H1 (cell line): ENCODE measurements around the gene FGR. TPM values are rescaled to one million over a fixed set of nuclear protein-coding genes. Genes with fewer than 3 reads are reported as not detected.
A peak's percentile ranks its signal among the peaks of the same experiment; 100 is the strongest.

ENCODE experiments used
- CTCF ChIA-PET: fragments of 300-600 bp; sonication (Branson Sonifier 250); formaldehyde crosslinking; loops from one replicate; lab custom pipeline; 2021; ENCODE audit not compliant: partially characterized antibody; lab: Charles Lee
- POLR2A ChIA-PET: fragments of 300-600 bp; sonication (Branson Sonifier 250); formaldehyde crosslinking; loops from one replicate; lab custom pipeline; 2021; ENCODE audit warnings: inconsistent platforms; ENCODE audit not compliant: partially characterized antibody; lab: Charles Lee
- DNase-seq, 2 experiments: peaks; one replicate each; pipeline versions ENCODE4 v3.0.0 to v3.0.0-alpha.2; 2010 to 2022; ENCODE audit warnings: low spot score in 2 of 2, low read depth in 1 of 2, mixed read lengths in 1 of 2
- FAIRE-seq: peaks from 2 replicates; lab custom pipeline; 2011; peaks lifted over from hg19 to GRCh38; lab: Jason Lieb, UNC
- H2AFZ ChIP-seq: 2 replicates; pipeline ENCODE4 v1.8.1; 2012; ENCODE audit warnings: low read length, inconsistent platforms
- H2AK5ac ChIP-seq: 2 replicates; pipeline ENCODE4 v1.6.1; 2013; ENCODE audit warnings: low read depth, low read length
- H2BK120ac ChIP-seq: replicated peaks from 2 replicates; pipeline ENCODE3; 2013; ENCODE audit warnings: low read depth, low read length, inconsistent platforms
- H2BK12ac ChIP-seq: 2 replicates; pipeline ENCODE4 v1.6.1; 2013; ENCODE audit warnings: low read depth, low read length
- H2BK15ac ChIP-seq: 2 replicates; pipeline ENCODE4 v1.6.1; 2013; ENCODE audit warnings: low read length
- H2BK20ac ChIP-seq: 2 replicates; pipeline ENCODE4 v1.6.1; 2013; ENCODE audit warnings: low read length
- H2BK5ac ChIP-seq: 2 replicates; pipeline ENCODE4 v1.6.1; 2013; ENCODE audit warnings: low read depth, low read length
- H3K14ac ChIP-seq: 2 replicates; pipeline ENCODE4 v1.6.1; 2013; ENCODE audit warnings: inconsistent platforms; ENCODE audit not compliant: insufficient read length
- H3K18ac ChIP-seq: 2 replicates; pipeline ENCODE4 v1.6.1; 2013; ENCODE audit warnings: low read length; ENCODE audit errors: extremely low read depth
- H3K23ac ChIP-seq: 2 replicates; pipeline ENCODE4 v1.6.1; 2013; ENCODE audit warnings: inconsistent platforms; ENCODE audit not compliant: insufficient read length
- H3K23me2 ChIP-seq: 2 replicates; pipeline ENCODE4 v1.6.1; 2013; ENCODE audit warnings: low read depth, low read length
- H3K27ac ChIP-seq: 2 replicates; pipeline ENCODE4 v1.6.1; 2011; ENCODE audit warnings: low read depth, low read length, inconsistent platforms
- H3K27me3 ChIP-seq, 4 experiments: replicated peaks in 1 of 4; 1 replicate in 1 of 4; 2 replicates in 3 of 4; pipeline versions ENCODE4 v1.6.1 to v1.8.1; 2011 to 2013; ENCODE audit warnings: low read length in 3 of 4, mild to moderate bottlenecking in 3 of 4, inconsistent platforms in 2 of 4, mixed read lengths in 2 of 4, moderate library complexity in 1 of 4; ENCODE audit not compliant: control insufficient read depth in 3 of 4, insufficient read depth in 3 of 4; ENCODE audit errors: extremely low read depth in 1 of 4
- H3K36me3 ChIP-seq, 4 experiments: 2 replicates each; pipeline versions ENCODE4 v1.6.1 to v1.8.1; 2011 to 2013; ENCODE audit warnings: mild to moderate bottlenecking in 4 of 4, low read length in 3 of 4, moderate library complexity in 2 of 4, control low read depth in 1 of 4, inconsistent platforms in 1 of 4; ENCODE audit not compliant: insufficient read depth in 4 of 4, control insufficient read depth in 2 of 4
- H3K4ac ChIP-seq: replicated peaks from 2 replicates; pipeline ENCODE3; 2013; ENCODE audit warnings: low read length, low read depth, mixed read lengths, inconsistent platforms; ENCODE audit not compliant: insufficient read length
- H3K4me1 ChIP-seq, 4 experiments: replicated peaks in 1 of 4; 1 replicate in 1 of 4; 2 replicates in 3 of 4; pipeline versions ENCODE4 v1.6.1 to v1.8.1; 2011 to 2013; ENCODE audit warnings: low read length in 3 of 4, inconsistent platforms in 2 of 4, mixed read lengths in 1 of 4; ENCODE audit not compliant: insufficient read depth in 4 of 4, control insufficient read depth in 3 of 4
- H3K4me2 ChIP-seq, 2 experiments: 2 replicates each; pipeline versions ENCODE4 v1.6.1 to v1.8.1; 2011 to 2013; ENCODE audit warnings: low read depth in 2 of 2, low read length in 2 of 2, control low read depth in 1 of 2, inconsistent platforms in 1 of 2, mild to moderate bottlenecking in 1 of 2; ENCODE audit not compliant: insufficient read depth in 1 of 2
- H3K4me3 ChIP-seq, 4 experiments: fragments of 200-600, 300-600 bp in 1 of 4; sonication (generic), shearing (Covaris generic), sonication (Bioruptor Twin) in 1 of 4; 2 replicates each; pipeline versions ENCODE4 v1.5.1 to v1.8.1; 2011 to 2016; ENCODE audit warnings: low read length in 4 of 4, low read depth in 3 of 4, control low read depth in 2 of 4, inconsistent platforms in 2 of 4, mild to moderate bottlenecking in 2 of 4, mixed read lengths in 1 of 4, moderate library complexity in 1 of 4; ENCODE audit not compliant: insufficient read depth in 2 of 4; ENCODE audit errors: extremely low read depth in 1 of 4
- H3K56ac ChIP-seq: replicated peaks from 2 replicates; pipeline ENCODE3; 2013; ENCODE audit warnings: low read depth, mild to moderate bottlenecking, mixed read lengths, low read length, inconsistent platforms; ENCODE audit not compliant: insufficient read length
- H3K79me1 ChIP-seq: 2 replicates; pipeline ENCODE4 v1.6.1; 2013; ENCODE audit warnings: low read depth, low read length, control low read depth
- H3K79me2 ChIP-seq, 2 experiments: 2 replicates each; pipeline versions ENCODE4 v1.6.1 to v1.8.1; 2012 to 2013; ENCODE audit warnings: low read length in 2 of 2, mild to moderate bottlenecking in 2 of 2, inconsistent platforms in 1 of 2; ENCODE audit not compliant: insufficient read depth in 2 of 2, control insufficient read depth in 1 of 2
- H3K9ac ChIP-seq, 4 experiments: replicated peaks in 1 of 4; 1 replicate in 1 of 4; 2 replicates in 3 of 4; pipeline versions ENCODE4 v1.6.1 to v1.8.1; 2011 to 2013; ENCODE audit warnings: low read depth in 3 of 4, low read length in 3 of 4, control low read depth in 2 of 4, mild to moderate bottlenecking in 2 of 4, moderate library complexity in 2 of 4, inconsistent platforms in 1 of 4; ENCODE audit errors: extremely low read depth in 1 of 4
- H3K9me3 ChIP-seq, 2 experiments: 2 replicates each; pipeline versions ENCODE4 v1.6.1 to v1.8.1; 2012 to 2013; ENCODE audit warnings: mild to moderate bottlenecking in 2 of 2, moderate library complexity in 2 of 2, control low read depth in 1 of 2, inconsistent platforms in 1 of 2, low read depth in 1 of 2, low read length in 1 of 2, mixed read lengths in 1 of 2; ENCODE audit not compliant: insufficient read depth in 2 of 2
- H4K20me1 ChIP-seq, 2 experiments: replicated peaks in 1 of 2; 2 replicates each; pipeline versions ENCODE3 to v1.8.1; 2011 to 2013; ENCODE audit warnings: inconsistent platforms in 2 of 2, low read length in 2 of 2, mild to moderate bottlenecking in 1 of 2; ENCODE audit not compliant: insufficient read depth in 2 of 2, control insufficient read depth in 1 of 2
- H4K5ac ChIP-seq: 2 replicates; pipeline ENCODE4 v1.6.1; 2013; ENCODE audit warnings: low read length, low read depth, mixed read lengths, inconsistent platforms; ENCODE audit not compliant: insufficient read length
- H4K8ac ChIP-seq: 2 replicates; pipeline ENCODE4 v1.8.0; 2013; ENCODE audit warnings: mild to moderate bottlenecking, moderate library complexity, low read length, inconsistent platforms; ENCODE audit not compliant: insufficient read depth; ENCODE audit errors: extremely low read depth
- H4K91ac ChIP-seq: replicated peaks from 2 replicates; pipeline ENCODE3; 2013; ENCODE audit warnings: low read length, mixed read lengths, inconsistent platforms; ENCODE audit not compliant: insufficient read length
- FOSL1 ChIP-seq: IDR thresholded peaks from 2 replicates; pipeline ENCODE4 v1.6.1; 2011; ENCODE audit warnings: mild to moderate bottlenecking, low read depth, low read length, moderate library complexity; ENCODE audit not compliant: insufficient read depth
- GABPA ChIP-seq: IDR thresholded peaks from 2 replicates; pipeline ENCODE4 v1.6.1; 2011; ENCODE audit warnings: mild to moderate bottlenecking, low read length, moderate library complexity, borderline replicate concordance; ENCODE audit not compliant: insufficient read depth
- RNF2 ChIP-seq: fragments of 200-900, 300-1000 bp; sonication (generic); IDR thresholded peaks from 2 replicates; pipeline ENCODE4 v1.7.1; 2016; ENCODE audit warnings: borderline replicate concordance, low read depth, mild to moderate bottlenecking, antibody characterized with exemption, low read length; ENCODE audit not compliant: poor library complexity, severe bottlenecking; ENCODE audit errors: missing control alignments
- SP2 ChIP-seq: IDR thresholded peaks from 2 replicates; pipeline ENCODE4 v1.6.1; 2012; ENCODE audit warnings: mild to moderate bottlenecking, low read length, inconsistent platforms
- WGBS, 2 experiments: shearing (Covaris generic) in 1 of 2; methylation state at CpG; one replicate each; pipeline versions ENCODE4 v1.1.6 to v1.1.7; 2013 to 2015; ENCODE audit warnings: low lambda C conversion rate in 2 of 2, mixed read lengths in 2 of 2, inconsistent platforms in 1 of 2, low coverage in 1 of 2, missing lambda C conversion rate in 1 of 2; ENCODE audit not compliant: insufficient replicate concordance in 2 of 2, insufficient coverage in 1 of 2, insufficient read length in 1 of 2; ENCODE audit errors: extremely low coverage in 1 of 2, missing lambda C conversion rate in 1 of 2; 5-methylcytosine and 5-hydroxymethylcytosine counted together
- polyA plus RNA-seq, 7 experiments: library from polyadenylated mRNA; depleted of rRNA in 3 of 7; stranded (reverse) in 5 of 7; unstranded in 2 of 7; fragments of >200 nt in 5 of 7; fragments of 200-250 nt in 2 of 7; gene quantifications; 1 replicate in 5 of 7; 2 replicates in 1 of 7; 4 replicates in 1 of 7; pipeline versions ENCODE4 v1.2.1 to v1.2.3, GENCODE V29; 2011 to 2013; ENCODE audit warnings: missing spikeins in 2 of 7, mixed read lengths in 2 of 7
- total RNA-seq: library from RNA; stranded (reverse); fragmentation: NEBNext Ultra II Directional; extraction: Animal tissue kit (Norgen Biotek cat#: 25700); gene quantifications from 2 replicates; pipeline ENCODE4 v1.2.1, GENCODE V29; 2021

The FGR gene
- total and polyA plus RNA-seq, 2 of the 8 experiments (the other 6 are each of a cell fraction or from before 2014, with no cell fraction given) = 0.22 to 0.95 TPM

DNA sequence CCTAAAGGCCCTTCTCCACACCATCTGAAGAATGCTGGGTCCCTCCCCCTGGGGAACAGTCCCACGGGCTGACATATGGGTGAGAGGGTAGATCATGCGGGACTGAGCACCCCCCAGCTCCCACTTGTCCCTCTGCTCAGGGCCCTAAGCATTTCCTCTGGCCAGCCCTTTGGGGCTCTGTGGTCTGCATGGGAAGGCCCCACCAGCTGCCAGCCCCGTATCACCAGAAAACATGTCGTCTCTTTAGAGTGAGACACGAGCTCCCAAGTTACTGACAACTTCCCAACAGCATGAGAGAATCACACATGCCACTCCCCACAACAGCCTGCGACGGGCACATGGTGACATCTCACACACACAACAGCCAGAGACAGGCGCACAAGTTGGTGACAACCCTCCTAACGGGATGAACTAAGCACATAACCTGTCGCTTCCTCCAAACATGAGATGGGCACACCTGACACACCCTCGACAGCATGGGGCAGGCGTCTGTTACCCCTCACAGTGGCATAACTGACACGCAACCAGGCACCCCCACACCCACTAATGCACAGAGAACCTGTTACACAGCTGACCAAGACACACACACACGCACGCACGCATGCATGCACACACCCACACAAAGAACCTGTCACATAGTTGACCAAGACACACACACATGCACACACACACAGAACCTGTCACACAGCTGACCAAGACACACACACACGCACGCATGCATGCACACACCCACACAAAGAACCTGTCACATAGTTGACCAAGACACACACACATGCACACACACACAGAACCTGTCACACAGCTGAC lies 72.2 kb downstream of the FGR start:
- H2BK12ac ChIP-seq = peak overlapping the region; percentile 19; the same call in 1 of the 2 replicates
- no peak overlapping the region for H4K8ac ChIP-seq
- no peak overlapping the region for H2BK20ac ChIP-seq
- no peaks in the 10 kb centered on the region for H3K9me3 ChIP-seq
- no peaks in the 10 kb centered on the region; a peak in 1 of 8 replicates for H3K36me3 ChIP-seq
- H2BK120ac ChIP-seq = no peak overlapping the region
- TF ChIP-seq GABPA = no peak
- no peak for TF ChIP-seq RNF2
- TF ChIP-seq FOSL1 = no peak
- TF ChIP-seq SP2 = no peak
- no peak overlapping the region for H3K4me3 ChIP-seq
- H3K4me2 ChIP-seq = no peak overlapping the region
- H3K4me1 ChIP-seq = peaks cover 3 to 69% (median 44%) of the 10 kb centered on the region in 4 experiments
- H3K27ac ChIP-seq = no peak overlapping the region
- peaks cover 20% of the 10 kb centered on the region for H3K79me1 ChIP-seq
- H4K91ac ChIP-seq = no peak overlapping the region
- no peak overlapping the region for H4K5ac ChIP-seq
- no peak overlapping the region for H3K18ac ChIP-seq
- H3K4ac ChIP-seq = no peak overlapping the region
- WGBS, 2 experiments = 83% methylated on average over 18 of the region's 18 CpGs; no CpG with 5 or more reads in 1 of the 2 experiments
- H3K14ac ChIP-seq = no peak overlapping the region
- ChIA-PET CTCF (interaction anchor here (0.6 to 56.1 kb wide), 11 partner anchors 0 to 696 kb away, joined by 3 to 1807 read pairs (median 4); partner anchors contain the start of gene AHDC1), POLR2A (interaction anchor here (0.7 to 25.0 kb wide), 5 partner anchors 1 to 124 kb away, joined by 3 to 350 read pairs (median 7); no protein-coding TSS in a partner anchor)
- H2AFZ ChIP-seq = no peak overlapping the region
- H3K9ac ChIP-seq = no peak overlapping the region
- H3K23me2 ChIP-seq = no peaks in the 10 kb centered on the region
- H4K20me1 ChIP-seq = peaks cover 14 to 28% of the 10 kb centered on the region in 2 experiments
- no peak for FAIRE-seq
- peak overlapping the region; percentile 89; the same call in 1 of the 2 replicates for H2BK15ac ChIP-seq
- no peak overlapping the region for H3K56ac ChIP-seq
- peaks cover 0 to 44% of the 10 kb centered on the region in 2 experiments; a peak in 2 of 4 replicates for H3K79me2 ChIP-seq
- H2AK5ac ChIP-seq = no peak overlapping the region
- H3K27me3 ChIP-seq = no peaks in the 10 kb centered on the region; a peak in 1 of 7 replicates
- DNase-seq = no peak
- no peak overlapping the region for H3K23ac ChIP-seq
- no peak overlapping the region for H2BK5ac ChIP-seq
